Left ventricle myocardium inferior (tissue), 1 donor: ENCODE results near the gene CACNA1I. TPM values are rescaled to one million over a fixed set of nuclear protein-coding genes. Genes with fewer than 3 reads are reported as not detected.

Experiments used
- DNase-seq: peaks from one replicate; pipeline ENCODE4 v3.0.0-alpha.2; 2020
- H3K27ac ChIP-seq: fragments of 200-600 bp; replicated peaks from 2 replicates; pipeline ENCODE4 v1.8.0; 2021
- H3K27me3 ChIP-seq: fragments of 200-600 bp; 2 replicates; pipeline ENCODE4 v1.8.0; 2021; ENCODE audit warnings: low read depth
- H3K36me3 ChIP-seq: fragments of 200-600 bp; 2 replicates; pipeline ENCODE4 v1.8.0; 2021
- H3K4me1 ChIP-seq: fragments of 200-600 bp; 2 replicates; pipeline ENCODE4 v1.8.0; 2021
- H3K4me3 ChIP-seq: fragments of 200-600 bp; 2 replicates; pipeline ENCODE4 v1.8.0; 2021; ENCODE audit warnings: mild to moderate bottlenecking, moderate library complexity
- H3K9me3 ChIP-seq: fragments of 200-600 bp; replicated peaks from 2 replicates; pipeline ENCODE4 v1.8.0; 2021
- CTCF ChIP-seq: fragments of 200-600 bp; IDR thresholded peaks from 2 replicates; pipeline ENCODE4 v1.8.0; 2021; ENCODE audit warnings: antibody characterized with exemption, mild to moderate bottlenecking, borderline replicate concordance
- intact Hi-C: fragments of 100-400 bp; cut with micrococcal nuclease; formaldehyde crosslinking; loops from one replicate; pipeline ENCODE4 v1.11.0; 2022
- total RNA-seq: library from RNA; stranded (reverse); fragmentation: NEBNext Ultra II Directional; extraction: Animal tissue kit (Norgen Biotek cat#: 25700); gene quantifications from one replicate; pipeline ENCODE4 v1.2.1, GENCODE V29; 2021
- donor health status: DM: no; HTN: yes; CAD: no; lungs with severe emphysema.

CACNA1I gene
- total RNA-seq, 1 donor from 2014 or later, result 0.05 TPM

DNA sequence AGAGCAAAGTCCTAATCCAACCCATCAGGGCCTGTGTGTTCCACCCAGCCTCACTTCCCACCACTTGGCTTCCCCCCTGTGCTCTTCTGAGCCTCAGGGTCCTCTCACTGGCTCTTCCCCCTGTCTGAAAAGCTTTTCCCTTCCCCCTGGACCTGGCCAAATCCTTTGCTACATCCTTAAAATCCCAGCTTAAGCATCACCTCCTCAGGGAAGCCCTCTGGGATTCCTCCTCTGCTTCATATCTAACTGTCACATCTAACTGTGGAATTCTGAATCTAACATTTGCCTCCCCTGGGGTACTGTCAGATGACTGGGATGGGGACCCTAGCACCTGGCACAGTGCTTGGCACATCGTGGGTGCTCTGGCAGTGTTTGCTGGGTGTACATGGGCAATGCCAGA is 985 bp downstream of the CACNA1I start:
- intact Hi-C loops, result no loop called here
- DNase-seq, result no peak
- Histone ChIP-seq H3K9me3 (no peaks in the 10 kb centered on the region), H3K4me3 (no peak overlapping the region), H3K4me1 (no peaks in the 10 kb centered on the region), H3K27me3 (peaks cover 75% of the 10 kb centered on the region), H3K27ac (no peak overlapping the region), H3K36me3 (no peaks in the 10 kb centered on the region)
- no peak for TF ChIP-seq CTCF

- Histone ChIP-seq H3K27me3 (peaks cover 81% of the 10 kb centered on the region), H3K4me1 (no peaks in the 10 kb centered on the region), H3K4me3 (no peak overlapping the region), H3K27ac (no peak overlapping the region), H3K36me3 (no peaks in the 10 kb centered on the region), H3K9me3 (no peaks in the 10 kb centered on the region)
- intact Hi-C loops, result no loop called here
- DNase-seq, result no peak
- TF ChIP-seq CTCF, result no peak
Observed at GRCh38 chr22:39574779-39575551, 4.4 kb downstream of the CACNA1I start.

GRCh38 chr22:39575552-39575825 is 4.9 kb downstream of the CACNA1I start:
- no peak overlapping the region for H3K27ac ChIP-seq
- no peaks in the 10 kb centered on the region for H3K36me3 ChIP-seq
- intact Hi-C loops, result no loop called here
- no peak for DNase-seq
- H3K27me3 ChIP-seq, result peaks cover 83% of the 10 kb centered on the region
- no peaks in the 10 kb centered on the region for H3K9me3 ChIP-seq
- no peaks in the 10 kb centered on the region for H3K4me1 ChIP-seq
- H3K4me3 ChIP-seq, result no peak overlapping the region
- TF ChIP-seq CTCF, result no peak

GRCh38 chr22:39576027-39576426 is 5.5 kb downstream of the CACNA1I start:
- intact Hi-C loops, result no loop called here
- H3K27me3 ChIP-seq, result peaks cover 83% of the 10 kb centered on the region
- H3K9me3 ChIP-seq, result no peaks in the 10 kb centered on the region
- no peaks in the 10 kb centered on the region for H3K36me3 ChIP-seq
- no peak overlapping the region for H3K27ac ChIP-seq
- TF ChIP-seq CTCF, result no peak
- no peak overlapping the region for H3K4me3 ChIP-seq
- DNase-seq, result no peak
- no peaks in the 10 kb centered on the region for H3K4me1 ChIP-seq

DNA sequence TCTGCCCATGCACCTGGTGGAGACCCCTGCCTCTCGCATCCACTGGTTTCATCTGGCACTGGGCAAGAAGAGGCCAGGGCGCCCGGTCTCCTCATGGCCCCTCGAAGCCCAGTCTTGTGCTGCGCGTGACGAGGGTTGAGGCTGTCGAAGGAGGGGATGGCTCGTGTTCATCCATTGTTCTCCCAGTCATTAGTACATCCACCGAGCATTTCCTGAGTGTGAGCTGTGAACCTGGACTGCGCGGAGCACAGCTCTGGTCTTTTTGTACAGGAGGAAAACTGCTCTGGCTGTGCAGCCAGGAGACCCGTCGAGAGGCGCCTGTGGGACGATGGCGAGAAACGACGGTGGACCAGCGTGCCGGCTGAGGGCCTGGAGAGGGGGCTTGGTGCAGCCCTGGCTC is 6.8 kb downstream of the CACNA1I start:
- Histone ChIP-seq H3K4me3 (no peak overlapping the region), H3K4me1 (no peaks in the 10 kb centered on the region), H3K27ac (no peak overlapping the region), H3K27me3 (peaks cover 83% of the 10 kb centered on the region), H3K9me3 (no peaks in the 10 kb centered on the region), H3K36me3 (no peaks in the 10 kb centered on the region)
- no peak for TF ChIP-seq CTCF
- intact Hi-C loops, result no loop called here
- DNase-seq, result no peak
